Measurements from ENCODE around the gene ZNF341.
"Not testable (repeated sequence)": the region's sequence is repeated elsewhere in the genome, so short reads cannot be mapped to it uniquely, and the experiment has no call there.

Gene ZNF341

GRCh38 chr20:33770005-33770404 is 38.2 kb downstream of the ZNF341 start:
- DNase-seq, result no peak

- DNase-seq, result no peak
These were observed 40.1 kb downstream of the ZNF341 start for GRCh38 chr20:33771938-33772337.

- no peak for DNase-seq
These were observed 40.6 kb downstream of the ZNF341 start for GRCh38 chr20:33772439-33772838.

- DNase-seq, result no peak
These were observed 41.8 kb downstream of the ZNF341 start for GRCh38 chr20:33773412-33774089.

- DNase-seq, result no peak
These were observed 46.0 kb downstream of the ZNF341 start for GRCh38 chr20:33777816-33778215.

GRCh38 chr20:33781133-33781532 is 49.3 kb downstream of the ZNF341 start:
- no peak for DNase-seq

- no peak for DNase-seq
These were observed 50.1 kb downstream of the ZNF341 start for GRCh38 chr20:33781945-33782344.

GRCh38 chr20:33783256-33783655 is 51.5 kb downstream of the ZNF341 start:
- no peak for DNase-seq

- DNase-seq, result no peak
These were observed 52.0 kb downstream of the ZNF341 start for GRCh38 chr20:33783818-33784217.

- no peak for DNase-seq
These were observed 52.4 kb downstream of the ZNF341 start for GRCh38 chr20:33784225-33784624.

GRCh38 chr20:33785503-33785902 is 53.7 kb downstream of the ZNF341 start:
- no peak for DNase-seq

- no peak for DNase-seq
These were observed 55.6 kb downstream of the ZNF341 start for GRCh38 chr20:33787253-33787891.

- DNase-seq, result no peak
These were observed 56.7 kb downstream of the ZNF341 start for GRCh38 chr20:33788351-33789049.

GRCh38 chr20:33789109-33789857 is 57.5 kb downstream of the ZNF341 start:
- DNase-seq, result peak; percentile 21

GRCh38 chr20:33789858-33790182 is 58.0 kb downstream of the ZNF341 start:
- no peak for DNase-seq

- DNase-seq, result no peak
These were observed 58.8 kb downstream of the ZNF341 start for GRCh38 chr20:33790566-33790965.

GRCh38 chr20:33791021-33791420 is 59.2 kb downstream of the ZNF341 start:
- no peak for DNase-seq

GRCh38 chr20:33791540-33791939 is 59.7 kb downstream of the ZNF341 start:
- DNase-seq, result no peak

GRCh38 chr20:33791959-33792597 is 60.3 kb downstream of the ZNF341 start:
- no peak for DNase-seq

GRCh38 chr20:33792598-33792989 is 60.8 kb downstream of the ZNF341 start:
- DNase-seq, result not testable (repeated sequence)

GRCh38 chr20:33793011-33793931 is 61.5 kb downstream of the ZNF341 start:
- no peak for DNase-seq
